GM21723 (cell line): Measurements from ENCODE around the gene RPUSD4.
"Not testable (repeated sequence)": the region's sequence is repeated elsewhere in the genome, so short reads cannot be mapped to it uniquely, and the experiment has no call there.

Experiments
- ATAC-seq: cut with Tn5 transposase; IDR thresholded peaks from one replicate; pipeline ENCODE4 v1.9.1; 2021; ENCODE audit warnings: mild to moderate bottlenecking, moderate library complexity; ENCODE audit not compliant: unreplicated experiment

Gene RPUSD4

DNA sequence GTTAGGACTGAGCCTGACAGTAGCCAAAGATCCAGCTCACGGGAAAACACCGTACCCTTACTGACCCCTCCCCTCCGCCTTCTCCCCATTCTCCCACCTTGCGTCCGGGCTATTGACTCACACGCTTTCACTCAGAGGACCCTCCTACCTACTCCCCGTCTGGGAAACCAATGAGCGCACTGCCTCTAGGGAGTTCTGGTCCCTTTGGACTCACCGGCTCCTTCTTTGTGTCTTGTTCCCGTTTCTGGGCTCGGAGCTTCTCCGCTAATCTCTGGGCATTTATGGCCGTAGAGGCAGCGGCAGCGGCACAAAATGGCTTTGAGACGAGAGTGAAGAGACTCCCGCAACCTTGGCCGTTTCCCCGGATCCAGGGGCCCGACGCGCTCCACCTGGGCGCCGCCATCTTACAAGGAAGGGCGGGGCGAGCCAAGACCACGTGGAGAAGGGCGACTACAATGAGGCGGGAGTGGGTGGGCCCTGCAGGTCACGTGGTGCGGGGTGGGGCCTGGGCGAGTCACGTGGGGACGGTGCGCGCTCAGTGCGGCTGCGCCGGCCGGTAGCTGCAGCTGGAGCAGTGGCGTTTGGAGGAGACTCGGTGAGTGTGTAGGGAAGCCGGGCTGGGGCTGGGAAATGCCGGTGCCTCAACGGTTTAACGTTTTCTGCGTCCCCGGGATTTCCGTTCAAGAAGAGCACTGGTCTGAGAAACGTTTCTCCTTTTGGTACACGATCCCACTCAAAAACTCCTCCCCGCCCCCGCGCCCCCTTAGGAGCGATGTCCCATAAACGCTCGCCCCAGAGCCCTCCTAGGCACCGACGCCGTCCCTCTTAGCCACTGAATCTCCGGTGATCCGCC, at the start of gene RPUSD4, which contains the start of gene FAM118B:
RPUSD4 (minus strand) TSS at position 415 of the 853 bp plus-strand sequence; CDS start at position 403, 12 bp downstream.
FAM118B (plus strand) TSS at position 547 of the 853 bp plus-strand sequence. CDS start 23,220 bp downstream, outside the sequence.
- peak; percentile 95 for ATAC-seq

GRCh38 chr11:126257764-126258163, 46.3 kb upstream of the RPUSD4 start:
- ATAC-seq: no peak

- no peak for ATAC-seq
These were observed 45.7 kb upstream of the RPUSD4 start for GRCh38 chr11:126257144-126257543.

DNA sequence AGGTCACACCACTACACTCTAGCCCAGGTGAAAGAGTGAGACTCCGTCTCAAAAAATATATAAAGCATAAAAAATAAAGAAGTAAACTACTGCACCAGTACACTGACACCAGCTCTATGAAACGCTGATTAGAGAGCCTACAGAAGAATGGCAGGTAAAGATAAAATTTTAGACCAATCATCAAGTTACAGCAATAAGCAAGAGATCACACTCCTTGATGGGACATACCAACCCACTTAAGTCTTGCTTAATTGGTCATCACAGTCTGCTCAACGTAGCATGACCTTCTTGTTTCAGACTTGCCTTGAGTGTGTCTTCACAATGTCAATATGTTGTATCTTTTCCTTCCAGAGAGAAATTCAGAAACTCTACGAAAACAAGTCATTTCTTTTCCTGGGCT, 44.8 kb upstream of the RPUSD4 start:
- ATAC-seq: no peak

DNA sequence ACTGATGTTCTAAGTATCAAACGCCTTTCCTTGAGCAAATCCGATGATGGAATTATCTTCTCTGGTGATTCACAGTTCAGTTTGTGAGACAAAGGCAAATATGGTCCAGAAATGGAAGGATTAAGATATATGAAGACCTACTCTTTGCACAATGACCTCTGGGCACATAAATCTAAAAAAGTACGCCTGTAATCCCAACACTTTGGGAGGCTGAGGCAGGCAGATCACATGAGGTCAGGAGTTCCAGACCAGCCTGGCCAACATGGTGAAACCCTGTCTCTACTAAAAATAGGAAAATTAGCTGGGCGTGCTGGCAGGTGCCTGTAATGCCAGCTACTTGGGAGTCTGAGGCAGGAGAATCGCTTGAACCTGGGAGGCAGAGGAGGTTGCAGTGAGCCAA, 44.1 kb upstream of the RPUSD4 start:
- not testable (repeated sequence) for ATAC-seq

GRCh38 chr11:126254819-126255218, 43.4 kb upstream of the RPUSD4 start:
- ATAC-seq: no peak

GRCh38 chr11:126253265-126253664, 41.8 kb upstream of the RPUSD4 start:
- no peak for ATAC-seq

DNA sequence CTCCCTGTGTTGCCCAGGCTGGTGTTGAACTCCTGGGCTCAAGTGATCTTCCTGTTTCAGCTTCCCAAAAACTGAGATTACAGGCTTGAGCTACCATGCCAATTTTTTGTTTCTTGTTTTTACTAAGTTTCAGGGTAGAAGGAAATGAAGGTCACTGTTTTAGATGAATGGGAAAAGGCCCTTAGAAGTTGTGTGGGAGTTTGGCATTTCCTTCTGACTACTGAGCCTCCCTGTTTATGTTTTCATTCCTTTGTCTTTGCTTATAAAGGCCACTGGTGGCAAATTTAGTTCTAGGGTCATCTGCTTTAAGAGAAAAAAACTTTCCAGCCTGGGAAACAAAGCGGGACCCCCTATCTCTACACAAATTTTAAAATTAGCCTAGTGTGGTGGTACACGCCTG, 35.2 kb upstream of the RPUSD4 start:
- no peak for ATAC-seq

- ATAC-seq: no peak
These were observed 21.9 kb upstream of the RPUSD4 start for GRCh38 chr11:126233391-126233790.

GRCh38 chr11:126232683-126233082, 21.2 kb upstream of the RPUSD4 start:
- no peak for ATAC-seq

DNA sequence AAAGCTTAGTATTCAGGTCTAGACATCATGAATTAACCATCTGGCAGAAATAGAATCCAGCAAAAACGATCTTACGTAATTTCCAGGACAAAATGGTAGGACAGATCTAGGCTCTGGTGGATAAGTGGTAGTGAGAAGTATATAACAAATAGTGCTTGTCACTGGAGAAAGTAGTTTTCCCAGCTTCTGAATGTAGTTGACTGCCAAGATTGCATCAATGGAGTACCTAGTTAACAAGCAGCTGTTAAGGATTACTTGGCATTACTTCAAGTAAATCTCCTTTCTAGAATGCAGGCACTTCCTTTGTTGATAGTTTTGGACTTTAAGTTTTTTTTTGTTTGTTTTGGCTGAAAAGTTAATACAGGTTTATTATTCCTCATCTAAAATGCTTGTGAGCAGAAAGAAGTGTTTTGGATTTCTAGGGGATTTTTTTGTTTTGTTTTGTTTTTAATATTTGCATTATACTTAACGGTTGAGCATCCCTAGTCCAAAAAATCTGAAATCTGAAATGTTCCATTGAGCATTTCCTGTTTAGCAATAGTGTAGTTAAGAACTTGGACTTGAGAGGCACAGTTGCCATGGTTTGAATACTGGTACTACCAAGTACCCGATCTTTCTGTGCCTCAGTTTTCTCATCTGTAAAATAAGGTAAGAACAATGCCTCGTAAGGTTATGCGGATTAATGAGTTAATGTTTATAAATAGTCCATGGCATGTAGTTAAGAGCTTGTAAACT, 20.4 kb upstream of the RPUSD4 start:
- ATAC-seq: no peak

DNA sequence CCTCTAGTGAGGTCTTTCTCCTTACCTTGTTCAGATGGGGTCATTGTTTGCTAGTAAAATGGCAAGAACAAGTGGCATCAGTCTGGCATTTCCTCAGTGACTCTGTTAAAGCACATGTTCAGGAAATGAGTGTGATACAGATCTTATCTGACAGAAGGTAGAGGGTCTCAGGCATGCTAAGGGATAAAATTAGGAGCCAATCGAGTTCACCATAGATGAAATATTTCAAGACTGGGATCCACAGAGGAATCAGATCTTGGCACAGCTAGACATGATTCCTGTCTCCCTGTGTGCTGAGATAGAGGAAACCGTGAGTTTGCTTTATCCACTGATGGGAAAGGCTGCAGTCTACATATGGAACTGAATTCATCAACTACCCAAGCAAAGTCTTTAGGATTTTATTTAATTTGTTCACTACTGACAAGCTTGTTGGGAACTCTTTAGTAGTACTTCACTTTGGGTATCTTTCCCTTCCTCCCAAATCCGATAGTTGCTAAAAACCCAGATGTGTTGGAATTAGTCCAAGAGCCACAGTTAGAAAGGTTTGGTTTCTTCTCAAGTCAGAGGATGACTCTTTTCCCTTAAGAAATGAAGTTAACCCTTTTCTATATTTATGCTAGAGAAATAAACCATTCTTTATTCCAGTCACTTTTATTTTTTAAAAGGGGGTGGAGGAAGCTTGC, 18.5 kb upstream of the RPUSD4 start:
- ATAC-seq: no peak

- ATAC-seq: no peak
These were observed 15.1 kb upstream of the RPUSD4 start for GRCh38 chr11:126226334-126227084.

GRCh38 chr11:126225295-126225665, 13.8 kb upstream of the RPUSD4 start:
- no peak for ATAC-seq

GRCh38 chr11:126224647-126225294, 13.3 kb upstream of the RPUSD4 start:
- no peak for ATAC-seq

- no peak for ATAC-seq
These were observed 8.1 kb upstream of the RPUSD4 start for GRCh38 chr11:126219547-126219946.

- no peak for ATAC-seq
These were observed 6.0 kb upstream of the RPUSD4 start for GRCh38 chr11:126217491-126217890.

DNA sequence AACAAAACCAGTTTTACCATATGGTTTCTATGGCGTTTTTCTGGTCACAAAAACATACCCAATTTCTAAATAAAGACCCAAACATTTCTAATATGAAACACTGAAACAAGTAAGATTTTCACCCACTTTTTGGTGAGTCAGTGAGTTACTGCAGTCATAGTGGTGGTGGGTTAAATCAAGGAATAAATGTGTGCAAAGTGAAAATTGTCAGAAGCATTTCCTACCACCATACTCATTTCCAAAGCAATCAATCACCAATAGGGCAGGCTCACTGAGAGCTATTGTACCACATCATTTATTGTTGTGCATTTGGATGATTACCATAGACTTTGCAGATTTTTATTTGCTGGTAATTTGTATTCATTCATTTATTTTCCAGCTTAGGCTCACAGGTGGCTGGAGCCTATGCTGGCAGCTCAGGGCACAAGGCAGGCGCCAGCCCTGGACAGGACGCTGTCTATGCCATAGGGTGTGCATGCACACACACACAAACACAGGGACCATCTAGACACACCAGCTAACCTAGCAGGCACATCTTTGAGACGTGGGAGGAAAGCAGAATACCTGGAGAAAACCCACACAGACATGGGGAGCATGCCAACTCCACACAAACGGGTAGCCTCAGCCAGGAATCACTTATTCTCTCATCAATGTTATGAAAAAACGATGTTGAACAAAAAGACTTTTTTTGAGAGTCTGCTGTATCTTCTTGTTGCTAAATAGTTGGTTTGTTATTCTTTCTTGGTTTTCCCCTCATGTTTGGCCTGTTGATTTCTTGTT, 5.3 kb upstream of the RPUSD4 start:
- no peak for ATAC-seq

GRCh38 chr11:126214841-126215240, 3.4 kb upstream of the RPUSD4 start:
- ATAC-seq: no peak
